Stimulated activated CD8-positive, alpha-beta memory T cell treated with anti-CD3 and anti-CD28 coated beads, Interleukin-7, amount 100 ng/mL, for 1 hour (primary cell): ENCODE results near the gene B3GLCT.

ENCODE experiments used
- DNase-seq, 2 donors: peaks; one replicate each; pipeline ENCODE4 v3.0.0-alpha.2; 2020; ENCODE audit warnings: low read depth in 2 of 2

Gene B3GLCT

DNA sequence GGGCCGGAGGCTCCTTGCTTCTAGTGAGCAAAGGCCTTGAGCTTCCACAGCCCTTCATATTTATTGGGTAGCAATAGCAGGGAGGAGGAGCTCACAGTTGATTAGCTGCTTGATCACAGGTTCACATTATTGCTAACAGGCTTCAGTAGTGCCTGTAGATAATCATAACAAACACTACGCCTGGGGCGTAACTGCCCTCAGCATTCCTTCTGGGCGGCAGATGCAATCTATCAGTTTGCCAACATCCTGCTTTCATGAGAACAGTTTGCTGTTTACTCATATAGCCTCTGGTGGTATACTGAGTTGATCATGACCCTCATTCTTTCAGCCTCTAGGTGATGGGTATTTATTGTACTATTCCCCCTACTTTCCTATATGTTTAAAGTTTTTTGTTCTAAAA lies 149.4 kb downstream of the B3GLCT start:
- no peak for DNase-seq

DNA sequence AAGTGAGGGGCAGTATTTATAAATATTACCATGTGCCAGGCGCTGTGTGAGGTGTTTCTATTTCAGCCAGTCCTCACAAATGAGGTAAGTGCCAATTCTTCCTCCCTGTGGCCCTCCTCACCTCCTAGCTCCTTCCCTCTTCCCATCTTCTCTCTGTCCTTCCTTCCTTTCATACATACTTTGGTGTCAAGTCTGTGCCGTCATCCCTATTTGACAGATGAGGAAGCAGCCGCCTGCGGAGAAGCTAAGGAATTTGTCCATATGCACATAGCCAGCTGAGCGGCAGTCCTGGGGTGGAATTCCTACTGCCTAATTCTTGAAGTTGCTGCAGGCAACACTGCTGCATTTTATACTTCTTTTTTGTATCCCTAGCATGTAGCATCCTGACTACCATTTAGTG lies 150.8 kb downstream of the B3GLCT start:
- no peak for DNase-seq

GRCh38 chr13:31351376-31351775 lies 151.6 kb downstream of the B3GLCT start:
- DNase-seq = no peak

GRCh38 chr13:31352467-31352866 lies 152.7 kb downstream of the B3GLCT start:
- no peak for DNase-seq

GRCh38 chr13:31355001-31355400 lies 155.2 kb downstream of the B3GLCT start:
- DNase-seq = no peak

- no peak for DNase-seq
Observed at GRCh38 chr13:31356991-31357390, 157.2 kb downstream of the B3GLCT start.

- DNase-seq = no peak
Observed at GRCh38 chr13:31357581-31357980, 157.8 kb downstream of the B3GLCT start.

- no peak for DNase-seq
Observed at GRCh38 chr13:31361673-31362072, 161.9 kb downstream of the B3GLCT start.

DNA sequence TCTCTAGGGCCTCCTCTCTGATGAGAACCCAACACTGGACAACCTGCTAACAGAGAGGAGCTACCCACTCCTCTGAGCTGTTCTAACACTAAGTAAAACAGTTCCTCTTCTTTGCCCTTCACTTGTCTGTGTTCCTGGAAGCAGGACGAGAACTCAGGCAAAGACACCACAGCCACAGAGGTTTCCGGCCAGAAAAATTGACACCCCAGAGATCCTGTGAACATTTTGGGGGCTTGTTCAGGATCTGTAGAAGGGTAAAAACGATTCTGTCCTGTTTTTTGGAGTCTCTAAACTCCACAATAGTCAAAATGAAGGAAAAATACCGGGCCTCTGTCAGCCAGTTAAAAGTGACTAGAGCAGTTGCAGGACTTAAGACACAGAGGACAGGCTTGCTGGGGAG lies 165.9 kb downstream of the B3GLCT start:
- DNase-seq = no peak

- no peak for DNase-seq
Observed at GRCh38 chr13:31367410-31367809, 167.6 kb downstream of the B3GLCT start.

- DNase-seq = no peak
Observed at GRCh38 chr13:31369213-31369612, 169.4 kb downstream of the B3GLCT start.

- no peak for DNase-seq
Observed at GRCh38 chr13:31372454-31372853, 172.7 kb downstream of the B3GLCT start.

DNA sequence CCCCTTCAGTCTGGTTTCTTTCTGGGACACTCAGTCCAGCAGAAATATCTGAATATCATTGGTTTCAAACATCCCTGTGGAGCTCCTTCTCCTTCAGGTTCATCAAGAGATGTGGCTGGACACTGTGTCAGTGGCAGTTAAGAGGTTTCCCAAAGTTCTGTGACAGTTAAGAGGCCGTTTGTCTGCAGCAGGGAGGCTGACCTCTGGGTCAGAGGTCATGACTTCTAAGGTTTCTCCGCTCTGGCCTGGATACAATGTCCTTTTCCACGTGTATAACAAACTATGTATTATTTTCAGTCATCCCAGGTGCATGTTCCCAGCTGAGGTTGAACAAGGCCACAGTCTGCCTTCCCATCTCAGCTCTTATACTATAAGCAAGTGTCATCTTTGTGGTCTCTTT lies 174.9 kb downstream of the B3GLCT start:
- no peak for DNase-seq

DNA sequence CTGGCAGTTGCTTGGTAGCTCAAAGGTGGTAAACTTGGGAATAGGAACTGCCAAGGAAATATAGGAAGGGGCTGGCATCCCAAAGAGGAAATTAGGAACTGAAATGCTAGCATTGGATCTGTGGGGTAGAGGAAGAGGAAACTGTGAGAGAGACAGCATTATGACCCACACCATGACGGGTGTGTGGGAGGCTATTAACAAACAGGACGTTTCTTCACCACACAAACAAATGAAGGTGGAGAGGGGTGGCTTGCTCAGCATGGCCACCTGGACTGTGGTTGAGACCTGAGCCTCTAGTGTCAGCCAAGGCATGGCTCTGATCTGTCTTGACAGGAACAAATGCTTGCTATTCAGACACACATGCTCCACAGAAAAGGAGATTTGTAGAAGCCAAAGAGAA lies 178.2 kb downstream of the B3GLCT start:
- DNase-seq = no peak

- DNase-seq = no peak
Observed at GRCh38 chr13:31380715-31381114, 180.9 kb downstream of the B3GLCT start.
